GM19240 (cell line): ENCODE results near the gene CAPZB.

ENCODE experiments used
- DNase-seq: peaks from one replicate; pipeline ENCODE4 v3.0.0; 2011; ENCODE audit warnings: low spot score; ENCODE audit not compliant: insufficient read length

CAPZB gene

DNA sequence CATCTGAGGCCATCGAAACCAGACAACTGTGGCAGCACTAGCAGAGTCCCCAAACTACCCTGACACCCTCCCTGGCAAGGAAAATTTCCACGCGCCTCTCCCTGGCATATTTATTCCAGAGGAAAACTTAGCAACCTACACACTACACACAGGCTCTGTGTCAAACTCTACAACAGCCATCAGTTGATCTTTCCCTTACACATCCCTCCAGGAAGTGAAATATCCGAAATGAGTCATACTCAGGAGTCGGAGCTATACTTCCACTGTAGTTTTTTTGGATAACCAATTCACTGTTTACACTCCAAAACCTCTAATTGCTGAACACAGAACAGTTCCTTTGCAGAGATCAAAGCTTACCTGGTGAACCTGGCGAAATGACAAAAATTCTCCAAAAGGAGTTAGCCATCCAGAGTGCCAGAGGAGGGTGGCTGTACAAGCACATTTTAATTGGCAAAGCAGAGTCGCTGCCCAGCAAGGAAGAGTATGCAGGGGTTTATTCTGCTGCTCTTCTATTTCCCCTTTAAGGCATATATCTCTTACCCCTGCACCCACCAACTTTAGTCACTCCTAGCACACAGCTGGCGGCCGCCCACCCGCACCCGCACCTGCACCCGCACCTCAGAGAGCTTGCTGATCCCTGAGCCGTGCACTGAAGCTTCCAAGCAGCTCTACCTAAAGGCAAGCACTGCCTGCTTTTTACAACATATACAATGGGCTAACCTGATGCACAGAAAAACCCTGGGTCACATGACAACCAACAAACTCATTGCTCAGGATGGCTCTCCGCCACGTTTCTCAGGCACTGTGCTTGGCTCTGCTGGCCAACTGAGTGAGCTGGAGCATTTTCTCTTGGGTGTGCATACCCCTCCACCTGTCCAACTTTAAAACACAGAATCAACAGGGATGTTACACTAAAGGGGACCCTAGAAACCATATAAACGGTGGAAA lies 54.9 kb downstream of the CAPZB start:
- no peak for DNase-seq

DNA sequence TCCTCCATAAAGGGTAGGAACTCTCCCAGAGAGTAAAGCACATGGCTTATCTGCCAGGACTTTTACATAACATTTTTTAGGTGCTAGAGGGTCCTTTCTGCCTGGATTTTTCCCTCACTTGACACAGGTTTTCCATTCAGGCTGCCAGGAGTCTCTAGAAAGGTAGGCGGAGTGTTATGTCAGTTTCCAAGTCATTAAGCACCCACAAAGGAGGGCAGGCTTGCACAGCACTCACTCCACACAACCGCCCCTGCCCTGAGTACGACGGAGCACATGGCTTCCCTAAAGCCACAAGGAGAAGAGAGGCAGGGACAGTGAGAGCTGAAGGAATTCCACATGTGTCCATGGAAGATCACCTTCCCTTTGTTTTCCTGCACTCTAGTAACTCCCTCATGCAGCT lies 55.7 kb downstream of the CAPZB start:
- no peak for DNase-seq

DNA sequence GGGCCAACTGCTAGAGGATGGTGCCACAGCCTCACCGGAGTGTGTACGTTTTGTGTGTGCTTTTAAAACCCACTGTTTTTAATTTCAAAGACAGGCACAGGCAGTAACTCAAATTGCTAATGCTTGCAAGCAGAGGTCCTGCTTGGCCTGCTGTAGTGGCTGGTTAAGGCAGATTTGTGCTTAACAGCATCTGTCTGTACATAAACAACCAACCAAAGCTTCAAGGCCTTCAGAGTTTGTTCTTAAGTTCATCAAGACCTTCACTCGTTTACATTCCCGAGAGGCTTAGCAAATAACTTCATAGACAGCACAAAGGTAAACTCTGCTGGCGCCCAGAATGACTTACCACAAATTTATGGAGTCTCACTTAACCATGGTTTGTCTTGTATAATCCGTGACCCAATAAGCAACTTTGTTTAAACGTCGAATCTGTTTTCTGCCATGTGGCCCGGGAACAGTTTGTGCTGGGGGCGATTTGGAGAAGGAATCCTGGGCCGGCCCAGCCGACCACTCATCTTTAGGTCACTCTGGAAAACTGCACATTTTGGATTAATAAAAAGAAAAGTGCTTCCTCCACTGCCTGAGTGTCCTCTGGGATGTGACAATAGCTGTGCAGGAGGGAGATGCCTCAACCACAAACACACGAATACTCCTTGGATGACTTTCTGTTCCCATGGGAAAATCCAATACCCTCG lies 58.1 kb downstream of the CAPZB start:
- DNase-seq = no peak

- DNase-seq = no peak
Measured at GRCh38 chr1:19426294-19427086, 58.8 kb downstream of the CAPZB start.

DNA sequence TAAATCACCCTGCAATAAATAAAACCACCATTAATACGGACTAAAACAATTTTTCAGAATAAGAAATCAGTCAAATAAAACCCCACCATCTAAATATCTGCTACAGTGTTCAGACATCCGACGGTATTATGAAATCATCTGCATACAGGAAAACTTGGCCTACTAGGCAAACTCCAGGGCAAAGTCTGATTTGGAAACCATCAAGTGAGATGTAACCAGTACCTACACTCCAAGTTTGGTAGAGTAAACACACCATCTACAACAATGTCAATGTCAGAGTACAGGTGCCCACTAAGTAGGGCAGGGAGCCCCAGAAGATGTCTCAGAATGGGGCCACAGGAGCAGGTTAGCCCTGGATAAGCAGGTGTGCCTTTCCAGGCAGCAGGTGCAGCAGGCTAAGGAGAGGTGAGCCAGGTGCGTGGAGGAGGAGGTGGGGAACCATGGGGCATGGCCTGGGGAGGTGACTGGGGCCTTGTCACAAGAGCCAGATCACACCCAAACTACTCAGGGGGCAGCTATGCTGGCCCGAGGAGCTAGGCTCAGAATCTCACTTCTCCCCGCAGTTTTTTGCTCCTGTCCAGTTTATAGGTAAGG lies 59.6 kb downstream of the CAPZB start:
- DNase-seq = no peak

DNA sequence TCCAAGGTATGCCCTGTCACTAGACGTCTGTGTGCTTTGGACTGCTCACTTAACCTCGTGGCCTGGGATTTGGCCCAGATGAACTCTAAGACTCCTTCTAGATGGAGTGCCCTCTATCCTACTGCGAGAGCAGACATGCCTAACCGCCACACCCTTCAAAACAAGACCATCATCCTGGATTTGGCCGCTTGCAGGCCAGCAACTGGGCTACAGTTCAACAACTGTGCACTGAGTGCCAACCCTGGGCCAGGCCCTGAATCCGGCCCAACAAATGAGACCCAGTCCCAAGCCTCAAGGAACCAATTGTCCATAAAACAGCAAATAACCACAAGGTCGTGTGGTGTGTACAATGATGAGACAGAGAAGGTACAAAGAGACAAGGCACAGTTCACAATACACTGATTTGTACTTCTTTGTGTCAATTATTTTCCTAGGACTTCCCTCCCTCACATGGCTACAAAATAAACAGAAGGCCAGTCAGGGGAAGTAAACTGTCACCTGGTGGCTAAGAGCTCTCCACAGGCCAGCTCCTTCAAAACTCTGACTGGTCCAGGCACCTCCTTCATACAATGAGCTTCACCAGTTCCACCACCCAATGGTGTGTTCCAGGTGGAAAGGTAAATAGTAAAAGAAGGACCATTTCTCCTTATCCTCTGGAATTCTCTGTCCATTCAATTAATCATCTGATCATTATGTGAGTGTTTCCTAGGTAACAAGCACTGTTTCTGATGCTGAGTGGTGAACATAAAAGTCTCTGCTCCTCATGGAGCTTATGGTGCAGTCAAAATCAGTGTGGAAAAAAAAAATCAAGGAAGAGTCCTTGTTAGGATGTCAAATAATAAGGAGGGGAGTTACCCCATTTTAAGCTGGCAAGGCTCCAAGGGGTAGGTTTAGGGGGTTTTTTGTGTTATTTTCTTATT lies 60.4 kb downstream of the CAPZB start:
- no peak for DNase-seq

- no peak for DNase-seq
Measured at GRCh38 chr1:19423130-19423529, 62.2 kb downstream of the CAPZB start.

DNA sequence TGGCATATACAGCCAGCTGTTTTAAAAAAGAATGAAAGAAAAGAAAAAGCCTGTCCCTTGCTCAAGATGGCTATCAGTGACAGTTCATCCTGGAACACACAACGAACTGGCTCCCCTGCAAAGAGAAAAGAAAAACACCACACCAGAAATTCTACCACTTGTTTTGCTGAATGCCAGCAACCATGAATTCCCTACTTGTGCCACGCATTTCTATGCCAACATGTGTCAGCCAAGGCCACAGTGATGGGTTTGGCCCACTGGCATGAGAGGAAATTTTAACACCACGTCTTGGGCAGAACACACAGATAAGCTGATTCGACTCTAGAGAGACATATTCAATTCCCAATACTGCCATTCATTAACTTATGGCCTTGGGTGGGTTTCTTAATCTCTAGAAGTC lies 64.0 kb downstream of the CAPZB start:
- no peak for DNase-seq

GRCh38 chr1:19420606-19421005 lies 64.7 kb downstream of the CAPZB start:
- DNase-seq = no peak

GRCh38 chr1:19419691-19420090 lies 65.6 kb downstream of the CAPZB start:
- no peak for DNase-seq

GRCh38 chr1:19418503-19418971 lies 66.8 kb downstream of the CAPZB start:
- no peak for DNase-seq

DNA sequence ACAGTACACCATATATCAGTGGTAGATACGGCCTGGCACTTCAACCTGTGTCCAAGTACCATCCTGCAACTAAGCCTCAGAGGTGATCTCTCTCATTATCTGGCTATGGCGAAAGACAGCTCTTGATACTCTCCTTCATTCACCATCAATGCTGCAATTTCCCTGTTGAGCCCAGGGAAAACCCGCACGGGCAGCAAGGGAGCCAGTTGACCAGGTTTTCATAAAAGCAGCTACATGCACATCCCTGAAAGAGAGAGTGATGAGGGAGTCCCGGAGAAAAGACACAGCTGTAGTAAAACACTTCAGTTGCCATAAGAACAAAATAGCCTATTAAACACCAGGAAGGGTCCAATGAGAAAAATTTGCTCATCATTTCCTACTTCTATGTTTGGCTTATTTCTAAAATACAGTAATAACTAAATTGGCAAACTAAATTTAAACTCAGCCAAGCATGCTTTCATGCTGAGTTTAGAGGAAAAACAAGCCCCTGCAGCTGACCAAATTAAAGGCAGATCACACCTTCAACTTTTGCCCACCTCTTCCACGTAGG lies 68.3 kb downstream of the CAPZB start:
- no peak for DNase-seq

- no peak for DNase-seq
Measured at GRCh38 chr1:19416145-19416544, 69.2 kb downstream of the CAPZB start.

- DNase-seq = no peak
Measured at GRCh38 chr1:19414515-19415121, 70.7 kb downstream of the CAPZB start.

- no peak for DNase-seq
Measured at GRCh38 chr1:19413999-19414398, 71.3 kb downstream of the CAPZB start.

DNA sequence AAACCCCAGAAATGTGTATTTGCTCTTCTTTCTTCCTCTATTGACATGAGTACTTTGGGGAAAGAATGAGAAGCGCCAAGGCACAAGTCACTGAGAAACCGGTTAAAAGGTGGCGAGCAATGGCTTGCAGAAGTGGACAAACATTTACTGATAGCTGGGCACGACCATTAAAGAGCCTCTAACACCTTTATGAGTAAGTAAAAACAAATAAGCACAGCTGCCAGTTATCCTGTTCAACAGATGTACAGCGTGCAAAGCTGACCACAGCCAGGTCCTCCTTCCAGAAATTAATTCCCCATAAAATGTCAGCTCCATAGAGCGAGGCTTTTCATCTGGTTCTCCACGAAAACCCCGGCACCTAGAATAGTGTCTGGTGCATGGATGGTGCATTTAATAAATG lies 72.7 kb downstream of the CAPZB start:
- no peak for DNase-seq

- peak; percentile 46 for DNase-seq
Measured at GRCh38 chr1:19411612-19412011, 73.7 kb downstream of the CAPZB start.

- DNase-seq = no peak
Measured at GRCh38 chr1:19410393-19410792, 74.9 kb downstream of the CAPZB start.

GRCh38 chr1:19409477-19410341 lies 75.6 kb downstream of the CAPZB start:
- DNase-seq = no peak
